A549 (cell line): ENCODE results near the gene ARIH1. TPM values are rescaled to one million over a fixed set of nuclear protein-coding genes. Genes with fewer than 3 reads are reported as not detected.

Source experiments
- ATAC-seq, 2 experiments: fragments of 200-7000 bp in 1 of 2; fragments of >200 bp in 1 of 2; cut with Nextera tagmentation in 1 of 2; cut with Tn5 transposase in 1 of 2; 3 replicates each; pipeline versions ENCODE4 v1.8.0 to v1.9.1; 2018 to 2020; ENCODE audit warnings: mild to moderate bottlenecking in 1 of 2, moderate library complexity in 1 of 2
- CTCF ChIA-PET: fragments of 300-600 bp; sonication (Branson Sonifier 250); formaldehyde crosslinking; extraction: SDS; loops from one replicate; lab custom pipeline; 2021; ENCODE audit warnings: antibody characterized with exemption, inconsistent platforms; lab: Yijun Ruan, JAX
- POLR2A ChIA-PET: fragments of 350-600 bp; formaldehyde crosslinking; extraction: SDS; loops from one replicate; lab custom pipeline; 2021; ENCODE audit warnings: antibody characterized with exemption, inconsistent platforms; lab: Yijun Ruan, JAX
- DNase-seq, 2 experiments: peaks; one replicate each; pipeline versions ENCODE4 v3.0.0 to v3.0.0-alpha.2; 2011 to 2016; ENCODE audit warnings: low read depth in 1 of 2, low spot score in 1 of 2
- FAIRE-seq: peaks from 2 replicates; lab custom pipeline; 2011; peaks lifted over from hg19 to GRCh38; lab: Jason Lieb, UNC
- H3K27ac ChIP-seq, 2 experiments: fragments of >200 bp; sonication (Bioruptor Twin); formaldehyde crosslinking; 3 replicates each; pipeline ENCODE4 v1.5.1; 2016 to 2017
- H3K4me1 ChIP-seq: fragments of >200 bp; sonication (Bioruptor Twin); formaldehyde crosslinking; 3 replicates; pipeline ENCODE4 v1.6.1; 2016
- H3K4me2 ChIP-seq: fragments of >200 bp; sonication (Bioruptor Twin); formaldehyde crosslinking; 3 replicates; pipeline ENCODE4 v1.6.1; 2016
- H3K4me3 ChIP-seq: fragments of >200 bp; sonication (Bioruptor Twin); formaldehyde crosslinking; 3 replicates; pipeline ENCODE4 v1.5.1; 2016
- H3K9me3 ChIP-seq: fragments of >200 bp; sonication (Bioruptor Twin); formaldehyde crosslinking; 3 replicates; pipeline ENCODE4 v1.6.1; 2016
- BHLHE40 ChIP-seq: IDR thresholded peaks from 2 replicates; pipeline ENCODE4 v1.6.1; 2012; ENCODE audit warnings: low read depth, low read length, inconsistent platforms
- CBX2 ChIP-seq: fragments of 200-600 bp; sonication (generic); IDR thresholded peaks from 2 replicates; pipeline ENCODE4 v1.6.1; 2016; ENCODE audit warnings: low read depth, mild to moderate bottlenecking, borderline replicate concordance
- CBX8 ChIP-seq: fragments of 200-600 bp; sonication (generic); IDR thresholded peaks from 2 replicates; pipeline ENCODE4 v1.6.1; 2016
- EHMT2 ChIP-seq: fragments of 200-600 bp; sonication (generic); IDR thresholded peaks from 2 replicates; pipeline ENCODE4 v1.6.1; 2016; ENCODE audit warnings: antibody characterized with exemption, low read depth, mild to moderate bottlenecking, moderate library complexity
- FOXS1 ChIP-seq: fragments of 250-450 bp; sonication (Bioruptor Pico); IDR thresholded peaks from 2 replicates; pipeline ENCODE4 v1.5.0; 2020; ENCODE audit warnings: mild to moderate bottlenecking, moderate library complexity
- HDAC2 ChIP-seq: fragments of 200-600 bp; sonication (generic); IDR thresholded peaks from 2 replicates; pipeline ENCODE4 v1.6.1; 2016
- HOXA7 ChIP-seq: fragments of 250-450 bp; sonication (Bioruptor Pico); IDR thresholded peaks from 2 replicates; pipeline ENCODE4 v1.5.0; 2020; ENCODE audit warnings: mild to moderate bottlenecking, moderate library complexity
- HOXB5 ChIP-seq: fragments of 250-450 bp; sonication (Bioruptor Pico); IDR thresholded peaks from 2 replicates; pipeline ENCODE4 v1.5.0; 2020; ENCODE audit warnings: mild to moderate bottlenecking, moderate library complexity
- KDM5A ChIP-seq: fragments of 200-600 bp; sonication (generic); IDR thresholded peaks from 2 replicates; pipeline ENCODE4 v1.6.1; 2016; ENCODE audit warnings: antibody characterized with exemption, mild to moderate bottlenecking
- MAFK ChIP-seq: fragments of 450-650 bp; IDR thresholded peaks from 2 replicates; pipeline ENCODE4 v1.6.1; 2014; ENCODE audit not compliant: partially characterized antibody
- MAZ ChIP-seq: fragments of 150-350 bp; IDR thresholded peaks from 2 replicates; pipeline ENCODE4 v1.6.1; 2014; ENCODE audit warnings: antibody characterized with exemption, low read depth, low read length, borderline replicate concordance
- NFE2L2 ChIP-seq: fragments of 150-350 bp; conservative IDR thresholded peaks from 2 replicates; pipeline ENCODE4 v1.6.1; 2014; ENCODE audit warnings: low read length
- NR3C1 ChIP-seq: fragments of >200 bp; sonication (Bioruptor Twin); formaldehyde crosslinking; IDR thresholded peaks from 3 replicates; pipeline ENCODE4 v1.6.1; 2017
- PHF8 ChIP-seq: fragments of 200-600 bp; sonication (generic); IDR thresholded peaks from 2 replicates; pipeline ENCODE4 v1.6.1; 2016; ENCODE audit warnings: low read depth, mild to moderate bottlenecking, antibody characterized with exemption, moderate library complexity, borderline replicate concordance
- POLR2A ChIP-seq: IDR thresholded peaks from 2 replicates; pipeline ENCODE4 v1.6.1; 2012; ENCODE audit warnings: mild to moderate bottlenecking, low read length
- RNF2 ChIP-seq: fragments of 200-600 bp; sonication (generic); IDR thresholded peaks from 2 replicates; pipeline ENCODE4 v1.6.1; 2016; ENCODE audit warnings: low read depth, mild to moderate bottlenecking, antibody characterized with exemption, moderate library complexity, borderline replicate concordance
- SMC3 ChIP-seq: fragments of >200 bp; sonication (Bioruptor Twin); formaldehyde crosslinking; IDR thresholded peaks from 3 replicates; pipeline ENCODE4 v1.6.1; 2018; ENCODE audit warnings: inconsistent platforms
- SREBF2 ChIP-seq: fragments of 450-650 bp; IDR thresholded peaks from 2 replicates; pipeline ENCODE4 v1.6.1; 2014; ENCODE audit warnings: mild to moderate bottlenecking, moderate library complexity
- TP53 ChIP-seq: fragments of 250-450 bp; sonication (Bioruptor Pico); IDR thresholded peaks from 2 replicates; pipeline ENCODE4 v1.5.0; 2021; ENCODE audit warnings: mild to moderate bottlenecking, moderate library complexity
- ZFP36 ChIP-seq: fragments of 450-650 bp; IDR thresholded peaks from 2 replicates; pipeline ENCODE4 v1.6.1; 2014; ENCODE audit warnings: borderline replicate concordance; ENCODE audit not compliant: partially characterized antibody
- WGBS: methylation state at CpG from one replicate; pipeline ENCODE4 v1.1.6; 2017; ENCODE audit errors: missing lambda C conversion rate; 5-methylcytosine and 5-hydroxymethylcytosine counted together
- polyA plus RNA-seq, 4 experiments: library from polyadenylated mRNA; depleted of rRNA in 3 of 4; stranded (reverse); fragments of >200 nt; fragmentation: RNase III in 1 of 4; extraction: RNeasy Plus Mini Kit Qiagen cat#74134 plus additional on column Dnase treatment in 1 of 4; gene quantifications; 2 replicates in 3 of 4; 3 replicates in 1 of 4; pipeline ENCODE4 v1.2.3, GENCODE V29; 2011 to 2017
- TF ChIP-seq, protein P1 (sequence below): fragments of 200-600 bp; sonication (generic); IDR thresholded peaks from 2 replicates; pipeline ENCODE4 v1.6.1; 2016; ENCODE audit warnings: antibody characterized with exemption, mild to moderate bottlenecking, moderate library complexity
- TF ChIP-seq, protein P2 (sequence below): fragments of >200 bp; sonication (Bioruptor Twin); formaldehyde crosslinking; IDR thresholded peaks from 2 replicates; pipeline ENCODE4 v1.6.1; 2016
- TF ChIP-seq, protein P3 (sequence below): fragments of >200 bp; sonication (Bioruptor Twin); formaldehyde crosslinking; IDR thresholded peaks from 3 replicates; pipeline ENCODE4 v1.5.1; 2016

The ARIH1 gene
- polyA plus RNA-seq, 2 of the 4 experiments (the other 2 are of a cell fraction) = 92.6 to 127 TPM

DNA sequence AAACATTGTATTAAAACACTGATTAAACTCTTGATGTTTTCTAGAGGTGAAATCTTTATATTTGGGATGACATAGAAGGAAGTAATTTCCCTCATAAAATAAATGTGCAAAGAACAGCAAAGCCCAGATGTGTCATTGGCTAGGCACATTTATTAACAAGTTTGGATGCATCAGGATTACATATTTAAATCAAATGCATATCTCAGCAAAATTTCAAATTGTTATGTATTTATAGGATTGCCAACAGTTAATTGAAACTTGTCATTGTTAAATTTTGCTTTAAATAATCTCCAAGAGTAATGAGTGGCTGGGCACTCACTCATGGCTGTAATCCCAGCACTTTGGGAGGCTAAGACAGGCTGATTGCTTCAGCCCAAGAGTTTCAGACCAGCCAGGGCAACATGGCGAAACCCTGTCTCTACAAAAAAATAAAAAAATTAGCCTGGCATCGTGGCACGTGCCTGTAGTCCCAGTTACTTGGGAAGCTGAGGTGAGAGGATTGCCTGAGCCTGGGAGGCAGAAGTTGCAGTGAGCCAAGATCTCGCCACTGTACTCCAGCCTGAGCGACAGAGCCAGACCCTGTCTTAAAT is 28.2 kb downstream of the ARIH1 start:
- TF ChIP-seq MAFK = peak; percentile 69
- no peak for TF ChIP-seq BHLHE40
- TF ChIP-seq, all 56 proteins: peak for 1
- Histone ChIP-seq H3K4me2 (no peak overlapping the region), H3K9me3 (no peaks in the 10 kb centered on the region), H3K4me3 (no peak overlapping the region), H3K4me1 (peaks cover under 1% of the 10 kb centered on the region; the same call in 1 of the 3 replicates), H3K27ac (no peak overlapping the region)
- POLR2A ChIA-PET = no interaction called here
- DNase-seq = no peak
- CTCF ChIA-PET = interaction anchor here (0.7 kb wide), 1 partner anchor 31 kb away, joined by 3 read pairs; no protein-coding TSS in a partner anchor
- ATAC-seq = no peak
- peak; percentile 88 for FAIRE-seq
- WGBS = 83% methylated on average over 5 of the region's 5 CpGs

DNA sequence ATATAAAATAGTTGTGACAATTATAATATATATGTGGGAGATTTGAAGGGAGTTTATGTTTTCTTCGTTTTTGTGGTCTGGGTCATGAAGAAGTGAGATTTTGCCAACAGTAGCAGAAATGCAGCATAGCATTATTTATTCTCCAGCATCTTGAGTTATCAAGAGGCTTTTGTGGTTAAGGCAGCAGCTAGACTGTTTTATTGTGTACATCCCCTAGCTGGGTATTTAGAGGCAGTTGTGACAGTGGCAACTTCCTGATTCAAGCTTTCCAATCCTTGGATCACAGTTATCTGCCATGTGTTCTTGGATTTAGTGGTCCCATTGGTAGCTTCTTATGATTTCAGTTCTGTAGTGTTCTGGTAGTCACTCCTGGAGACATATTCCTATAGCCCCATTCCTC is 29.0 kb downstream of the ARIH1 start:
- FAIRE-seq (no peak), ATAC-seq (no peak), DNase-seq (no peak)
- Histone ChIP-seq H3K4me2 (no peak overlapping the region), H3K9me3 (no peaks in the 10 kb centered on the region), H3K27ac (no peak overlapping the region), H3K4me3 (no peak overlapping the region), H3K4me1 (no peaks in the 10 kb centered on the region)
- CTCF ChIA-PET = interaction anchor here (0.7 to 1.5 kb wide), 3 partner anchors 10 to 97 kb away, joined by 3 read pairs; no protein-coding TSS in a partner anchor
- TF ChIP-seq, protein P1, sequence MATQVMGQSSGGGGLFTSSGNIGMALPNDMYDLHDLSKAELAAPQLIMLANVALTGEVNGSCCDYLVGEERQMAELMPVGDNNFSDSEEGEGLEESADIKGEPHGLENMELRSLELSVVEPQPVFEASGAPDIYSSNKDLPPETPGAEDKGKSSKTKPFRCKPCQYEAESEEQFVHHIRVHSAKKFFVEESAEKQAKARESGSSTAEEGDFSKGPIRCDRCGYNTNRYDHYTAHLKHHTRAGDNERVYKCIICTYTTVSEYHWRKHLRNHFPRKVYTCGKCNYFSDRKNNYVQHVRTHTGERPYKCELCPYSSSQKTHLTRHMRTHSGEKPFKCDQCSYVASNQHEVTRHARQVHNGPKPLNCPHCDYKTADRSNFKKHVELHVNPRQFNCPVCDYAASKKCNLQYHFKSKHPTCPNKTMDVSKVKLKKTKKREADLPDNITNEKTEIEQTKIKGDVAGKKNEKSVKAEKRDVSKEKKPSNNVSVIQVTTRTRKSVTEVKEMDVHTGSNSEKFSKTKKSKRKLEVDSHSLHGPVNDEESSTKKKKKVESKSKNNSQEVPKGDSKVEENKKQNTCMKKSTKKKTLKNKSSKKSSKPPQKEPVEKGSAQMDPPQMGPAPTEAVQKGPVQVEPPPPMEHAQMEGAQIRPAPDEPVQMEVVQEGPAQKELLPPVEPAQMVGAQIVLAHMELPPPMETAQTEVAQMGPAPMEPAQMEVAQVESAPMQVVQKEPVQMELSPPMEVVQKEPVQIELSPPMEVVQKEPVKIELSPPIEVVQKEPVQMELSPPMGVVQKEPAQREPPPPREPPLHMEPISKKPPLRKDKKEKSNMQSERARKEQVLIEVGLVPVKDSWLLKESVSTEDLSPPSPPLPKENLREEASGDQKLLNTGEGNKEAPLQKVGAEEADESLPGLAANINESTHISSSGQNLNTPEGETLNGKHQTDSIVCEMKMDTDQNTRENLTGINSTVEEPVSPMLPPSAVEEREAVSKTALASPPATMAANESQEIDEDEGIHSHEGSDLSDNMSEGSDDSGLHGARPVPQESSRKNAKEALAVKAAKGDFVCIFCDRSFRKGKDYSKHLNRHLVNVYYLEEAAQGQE = no peak
- TF ChIP-seq CBX8 = no peak
- TF ChIP-seq PHF8 = no peak
- TF ChIP-seq TP53 (CRISPR knock-in tag) = no peak
- no peak for TF ChIP-seq ZFP36
- TF ChIP-seq HOXB5 (CRISPR knock-in tag) = no peak
- TF ChIP-seq HOXA7 (CRISPR knock-in tag) = no peak
- no peak for TF ChIP-seq SMC3
- TF ChIP-seq SREBF2 = no peak
- TF ChIP-seq CBX2 = no peak
- TF ChIP-seq POLR2A = no peak
- WGBS = 88% methylated on average over 1 of the region's 1 CpG
- POLR2A ChIA-PET = no interaction called here

DNA sequence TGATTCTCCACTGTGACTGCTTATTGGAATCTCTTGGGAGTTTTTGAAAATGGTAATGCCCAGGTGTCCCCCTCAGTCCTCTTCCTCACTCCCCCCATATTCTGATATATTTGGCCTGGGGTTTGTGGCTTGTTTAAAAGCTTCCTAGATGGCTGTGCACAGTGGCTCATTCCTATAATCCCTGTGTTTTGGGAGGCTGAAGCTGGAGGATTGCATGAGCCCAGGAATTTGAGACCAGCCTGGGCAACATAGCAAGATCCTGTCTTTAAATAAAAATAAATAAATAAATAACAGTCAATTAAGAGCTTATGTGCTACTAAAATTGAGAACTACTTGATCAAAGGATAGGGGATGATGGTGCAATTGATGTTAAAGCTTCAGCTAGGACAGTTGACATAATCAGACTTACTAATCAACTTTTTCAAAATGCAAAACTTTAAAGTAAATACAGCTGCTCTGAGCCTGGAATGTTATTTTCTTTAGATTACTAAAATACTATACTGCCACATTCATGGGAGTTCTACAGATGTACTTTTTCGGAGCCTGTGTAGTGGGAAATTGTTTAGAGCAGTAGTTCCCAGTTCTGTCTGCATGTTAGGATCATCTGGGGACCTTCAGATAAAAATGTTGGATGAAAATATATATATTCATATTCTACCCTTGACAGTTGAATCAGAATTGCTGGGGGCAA is 33.4 kb downstream of the ARIH1 start:
- FAIRE-seq (no peak), DNase-seq (no peak), ATAC-seq (no peak)
- CTCF ChIA-PET = interaction anchor here (0.6 to 1.9 kb wide), 5 partner anchors 10 to 26 kb away, joined by 3 to 5 read pairs (median 4); no protein-coding TSS in a partner anchor
- no peaks in the 10 kb centered on the region for H3K9me3 ChIP-seq
- H3K4me1 ChIP-seq = peaks cover 7% of the 10 kb centered on the region; the same call in 1 of the 3 replicates
- H3K4me2 ChIP-seq = no peak overlapping the region
- TF ChIP-seq ZFP36 = no peak
- TF ChIP-seq, all 56 proteins: peak for 0
- H3K4me3 ChIP-seq = no peak overlapping the region
- POLR2A ChIA-PET = interaction anchor here (1.1 kb wide), 1 partner anchor 131 kb away, joined by 3 read pairs; the partner anchor contains the start of gene HEXA
- 98% methylated on average over 1 of the region's 1 CpG for WGBS
- no peak overlapping the region for H3K27ac ChIP-seq

DNA sequence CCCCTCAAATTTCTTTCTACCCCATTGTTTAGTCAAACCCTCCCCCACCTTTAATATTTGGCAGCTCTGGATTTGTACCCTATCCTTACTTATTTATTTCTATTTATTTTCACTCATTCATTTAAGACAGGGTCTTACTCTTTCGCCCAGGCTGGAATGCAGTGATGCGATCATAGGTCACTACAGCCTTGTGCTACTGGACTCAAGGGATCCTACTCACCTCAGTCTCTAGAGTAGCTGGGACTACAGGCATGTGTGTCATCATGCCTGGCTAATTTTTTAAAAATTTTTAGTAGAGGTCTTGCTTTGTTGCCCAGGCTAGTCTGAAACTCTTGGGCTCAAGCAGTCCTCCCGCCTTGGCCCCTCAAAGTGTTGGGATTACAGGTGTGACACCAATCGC is 35.4 kb downstream of the ARIH1 start:
- DNase-seq (no peak), ATAC-seq (peak; percentile 51 to 58; a peak in 3 of 6 replicates), FAIRE-seq (no peak)
- ChIA-PET POLR2A (no interaction called here), CTCF (interaction anchor here (0.7 to 2.0 kb wide), 4 partner anchors 17 to 197 kb away, joined by 3 to 6 read pairs (median 4); no protein-coding TSS in a partner anchor)
- Histone ChIP-seq H3K4me2 (no peak overlapping the region), H3K9me3 (no peaks in the 10 kb centered on the region), H3K4me1 (peaks cover 15% of the 10 kb centered on the region; the same call in 2 of the 3 replicates), H3K27ac (no peak overlapping the region), H3K4me3 (no peak overlapping the region)
- WGBS = 84% methylated on average over 4 of the region's 4 CpGs
- TF ChIP-seq HDAC2 (no peak), HOXA7 (CRISPR knock-in tag) (no peak), FOXS1 (CRISPR knock-in tag) (no peak), RNF2 (no peak), MAZ (no peak), KDM5A (no peak), MAFK (no peak), EHMT2 (no peak), NFE2L2 (no peak), NR3C1 (no peak)
- TF ChIP-seq, protein P2, sequence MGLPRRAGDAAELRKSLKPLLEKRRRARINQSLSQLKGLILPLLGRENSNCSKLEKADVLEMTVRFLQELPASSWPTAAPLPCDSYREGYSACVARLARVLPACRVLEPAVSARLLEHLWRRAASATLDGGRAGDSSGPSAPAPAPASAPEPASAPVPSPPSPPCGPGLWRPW = no peak
- TF ChIP-seq, protein P3, sequence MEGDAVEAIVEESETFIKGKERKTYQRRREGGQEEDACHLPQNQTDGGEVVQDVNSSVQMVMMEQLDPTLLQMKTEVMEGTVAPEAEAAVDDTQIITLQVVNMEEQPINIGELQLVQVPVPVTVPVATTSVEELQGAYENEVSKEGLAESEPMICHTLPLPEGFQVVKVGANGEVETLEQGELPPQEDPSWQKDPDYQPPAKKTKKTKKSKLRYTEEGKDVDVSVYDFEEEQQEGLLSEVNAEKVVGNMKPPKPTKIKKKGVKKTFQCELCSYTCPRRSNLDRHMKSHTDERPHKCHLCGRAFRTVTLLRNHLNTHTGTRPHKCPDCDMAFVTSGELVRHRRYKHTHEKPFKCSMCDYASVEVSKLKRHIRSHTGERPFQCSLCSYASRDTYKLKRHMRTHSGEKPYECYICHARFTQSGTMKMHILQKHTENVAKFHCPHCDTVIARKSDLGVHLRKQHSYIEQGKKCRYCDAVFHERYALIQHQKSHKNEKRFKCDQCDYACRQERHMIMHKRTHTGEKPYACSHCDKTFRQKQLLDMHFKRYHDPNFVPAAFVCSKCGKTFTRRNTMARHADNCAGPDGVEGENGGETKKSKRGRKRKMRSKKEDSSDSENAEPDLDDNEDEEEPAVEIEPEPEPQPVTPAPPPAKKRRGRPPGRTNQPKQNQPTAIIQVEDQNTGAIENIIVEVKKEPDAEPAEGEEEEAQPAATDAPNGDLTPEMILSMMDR = no peak
